HEK293T (cell line): ENCODE data around the gene MOV10L1.

Experiments used
- CTCF ChIA-PET: fragments of 350-600 bp; formaldehyde crosslinking; extraction: SDS; loops from one replicate; lab custom pipeline; 2021; ENCODE audit warnings: antibody characterized with exemption, inconsistent platforms; lab: Yijun Ruan, JAX
- POLR2A ChIA-PET: fragments of 350-600 bp; formaldehyde crosslinking; extraction: SDS; loops from one replicate; lab custom pipeline; 2020; ENCODE audit warnings: antibody characterized with exemption, inconsistent platforms; lab: Yijun Ruan, JAX
- DNase-seq: peaks from one replicate; pipeline ENCODE4 v3.0.0; 2012; ENCODE audit warnings: mixed read lengths; ENCODE audit errors: extremely low spot score
- ARNT ChIP-seq: fragments of 450-650 bp; IDR thresholded peaks from 2 replicates; pipeline ENCODE4 v1.6.1; 2017; ENCODE audit warnings: mild to moderate bottlenecking
- BHLHE40 ChIP-seq: fragments of 450-650 bp; IDR thresholded peaks from 2 replicates; pipeline ENCODE4 v1.6.1; 2016; ENCODE audit warnings: mild to moderate bottlenecking, moderate library complexity, borderline replicate concordance
- CTBP1 ChIP-seq: fragments of 450-650 bp; IDR thresholded peaks from 2 replicates; pipeline ENCODE4 v1.6.1; 2016; ENCODE audit warnings: borderline replicate concordance
- ELF4 ChIP-seq: fragments of 450-650 bp; IDR thresholded peaks from 2 replicates; pipeline ENCODE4 v1.6.1; 2017; ENCODE audit warnings: antibody characterized with exemption
- FOXA1 ChIP-seq: fragments of 450-650 bp; IDR thresholded peaks from 2 replicates; pipeline ENCODE4 v1.6.1; 2016; ENCODE audit warnings: mild to moderate bottlenecking
- FOXK2 ChIP-seq: fragments of 450-650 bp; IDR thresholded peaks from 2 replicates; pipeline ENCODE4 v1.6.1; 2016; ENCODE audit warnings: mild to moderate bottlenecking
- FOXM1 ChIP-seq: fragments of 450-650 bp; IDR thresholded peaks from 2 replicates; pipeline ENCODE4 v1.6.1; 2017; ENCODE audit warnings: mild to moderate bottlenecking, borderline replicate concordance
- HDGF ChIP-seq: fragments of 450-650 bp; IDR thresholded peaks from 2 replicates; pipeline ENCODE4 v1.6.1; 2017; ENCODE audit warnings: antibody characterized with exemption, borderline replicate concordance
- L3MBTL2 ChIP-seq: fragments of 450-650 bp; conservative IDR thresholded peaks from 2 replicates; pipeline ENCODE4 v1.6.1; 2016; ENCODE audit warnings: mild to moderate bottlenecking
- LEF1 ChIP-seq: fragments of 450-650 bp; IDR thresholded peaks from 2 replicates; pipeline ENCODE4 v1.6.1; 2017; ENCODE audit warnings: mild to moderate bottlenecking, borderline replicate concordance
- NFRKB ChIP-seq: fragments of 450-650 bp; IDR thresholded peaks from 2 replicates; pipeline ENCODE4 v1.6.1; 2016; ENCODE audit warnings: mild to moderate bottlenecking, moderate library complexity
- PKNOX1 ChIP-seq: fragments of 450-650 bp; IDR thresholded peaks from 2 replicates; pipeline ENCODE4 v1.6.1; 2016
- SP1 ChIP-seq: fragments of 450-650 bp; IDR thresholded peaks from 2 replicates; pipeline ENCODE4 v1.6.1; 2017
- SUZ12 ChIP-seq: fragments of 450-650 bp; IDR thresholded peaks from 2 replicates; pipeline ENCODE4 v1.6.1; 2016; ENCODE audit warnings: mild to moderate bottlenecking
- TARDBP ChIP-seq: fragments of 450-650 bp; IDR thresholded peaks from 2 replicates; pipeline ENCODE4 v1.6.1; 2016
- ZNF384 ChIP-seq: fragments of 450-650 bp; IDR thresholded peaks from 2 replicates; pipeline ENCODE4 v1.6.1; 2016

Gene MOV10L1

DNA sequence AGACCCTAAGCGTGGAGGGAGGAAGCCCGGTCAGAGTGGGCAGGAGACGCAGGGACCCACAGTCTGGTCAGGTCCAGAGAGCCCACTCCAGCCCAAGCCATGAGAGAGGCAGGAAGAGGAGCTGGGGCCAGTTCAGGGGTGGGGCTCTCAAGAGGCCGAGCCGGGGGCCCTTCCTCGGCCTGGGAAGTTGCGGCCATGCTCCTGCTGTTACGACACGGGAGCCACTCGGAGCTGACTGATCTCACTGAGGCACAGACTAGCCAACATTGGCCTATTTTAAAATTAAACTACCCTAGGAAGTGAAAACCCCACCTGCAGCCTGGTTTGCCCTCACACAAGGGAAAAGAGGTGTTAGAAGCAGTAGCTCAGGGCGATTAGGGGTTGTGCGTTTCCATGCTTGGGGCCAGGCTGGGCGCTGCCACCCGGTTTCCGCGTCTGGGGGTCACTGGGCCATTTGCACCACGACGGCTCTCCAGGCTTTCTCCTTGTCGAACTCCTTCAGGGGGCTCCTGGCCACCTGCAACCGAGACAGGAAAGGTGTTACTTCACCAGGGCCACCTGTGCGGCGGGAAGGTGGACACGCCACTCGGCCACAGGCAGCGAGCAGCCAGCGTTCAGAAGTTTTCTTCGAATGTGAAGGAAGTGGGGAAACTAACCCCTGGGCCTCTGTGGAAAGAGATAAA, 28.5 kb upstream of the MOV10L1 start:
- CTCF ChIA-PET: no interaction called here
- DNase-seq: no peak
- TF ChIP-seq CTBP1: no peak
- TF ChIP-seq FOXK2: no peak
- no peak for TF ChIP-seq HDGF
- no peak for TF ChIP-seq PKNOX1
- TF ChIP-seq SP1: no peak
- no peak for TF ChIP-seq ARNT
- no peak for TF ChIP-seq BHLHE40
- no peak for TF ChIP-seq L3MBTL2
- TF ChIP-seq ZNF384: no peak
- TF ChIP-seq FOXA1: no peak
- TF ChIP-seq TARDBP: no peak
- TF ChIP-seq SUZ12: no peak
- no peak for TF ChIP-seq FOXM1
- TF ChIP-seq LEF1: no peak
- no peak for TF ChIP-seq ELF4
- TF ChIP-seq NFRKB: no peak
- POLR2A ChIA-PET: no interaction called here

GRCh38 chr22:50061824-50062355, 27.9 kb upstream of the MOV10L1 start:
- TF ChIP-seq CTBP1: no peak
- no peak for TF ChIP-seq TARDBP
- no peak for TF ChIP-seq NFRKB
- TF ChIP-seq HDGF: no peak
- no peak for TF ChIP-seq FOXA1
- TF ChIP-seq ZNF384: no peak
- POLR2A ChIA-PET: no interaction called here
- no peak for DNase-seq
- CTCF ChIA-PET: no interaction called here

- DNase-seq: no peak
- ChIA-PET POLR2A (no interaction called here), CTCF (no interaction called here)
- TF ChIP-seq L3MBTL2 (no peak), TARDBP (no peak), HDGF (no peak), SUZ12 (no peak), NFRKB (no peak), ELF4 (no peak), ARNT (no peak), LEF1 (no peak), FOXK2 (no peak), FOXM1 (no peak), PKNOX1 (no peak), SP1 (no peak), FOXA1 (no peak), BHLHE40 (no peak)
Observed at GRCh38 chr22:50062509-50063135, 27.2 kb upstream of the MOV10L1 start.

GRCh38 chr22:50063589-50064393, 26.0 kb upstream of the MOV10L1 start:
- ChIA-PET CTCF (no interaction called here), POLR2A (no interaction called here)
- TF ChIP-seq LEF1: no peak
- no peak for DNase-seq

DNA sequence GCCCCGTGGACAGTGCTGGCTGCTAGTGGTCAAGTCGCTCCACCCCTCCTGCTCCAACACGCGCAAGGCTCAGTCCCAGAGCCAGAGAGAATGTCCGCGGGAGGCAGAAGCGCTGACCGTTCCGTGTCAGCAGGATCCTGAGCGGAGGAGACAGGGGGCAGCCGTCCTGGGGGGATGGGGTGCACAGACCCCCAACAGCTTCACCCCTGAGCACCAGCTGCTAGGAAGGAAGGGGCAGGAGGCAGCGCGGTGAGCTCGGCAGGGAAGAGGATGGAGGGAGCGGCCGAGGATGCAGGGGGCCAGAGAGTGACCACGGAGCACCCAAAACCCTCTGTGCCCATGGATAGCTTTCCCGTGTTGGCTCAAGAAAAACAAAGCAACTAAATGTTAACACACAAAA, 25.4 kb upstream of the MOV10L1 start:
- no peak for DNase-seq
- ChIA-PET CTCF (interaction anchor here (1.7 kb wide), 1 partner anchor 34 kb away, joined by 4 read pairs; no protein-coding TSS in a partner anchor), POLR2A (no interaction called here)
- TF ChIP-seq SP1 (no peak), FOXM1 (no peak), LEF1 (no peak), FOXA1 (no peak), PKNOX1 (no peak), ELF4 (no peak), FOXK2 (no peak), ARNT (no peak), L3MBTL2 (no peak), HDGF (no peak), TARDBP (no peak), ZNF384 (no peak), BHLHE40 (no peak), CTBP1 (no peak), NFRKB (no peak), SUZ12 (no peak)
